Body of pancreas (tissue), 4 donors: ENCODE results near the gene COTL1. TPM values are rescaled to one million over a fixed set of nuclear protein-coding genes. Genes with fewer than 3 reads are reported as not detected.
A peak's percentile ranks its signal among the peaks of the same experiment; 100 is the strongest.
"Not testable (repeated sequence)": the region's sequence is repeated elsewhere in the genome, so short reads cannot be mapped to it uniquely, and the experiment has no call there.

Experiments
- ATAC-seq: fragments of 150-250 bp; one replicate; pipeline ENCODE4 v1.9.1; 2016
- DNase-seq, 4 donors: peaks; one replicate each; pipeline ENCODE4 v3.0.0-alpha.2; 2019
- H3K27ac ChIP-seq, 4 donors: fragments of 200-600 bp; sonication (generic); 1 replicate in 3 of 4; 2 replicates in 1 of 4; pipeline versions ENCODE4 v1.5.1 to v1.6.1; 2016 to 2019; ENCODE audit warnings: mild to moderate bottlenecking in 1 of 4, mixed read lengths in 1 of 4, moderate library complexity in 1 of 4
- H3K27me3 ChIP-seq, 2 donors: fragments of 200-600 bp; sonication (generic); one replicate each; pipeline ENCODE4 v1.6.0; 2016; ENCODE audit warnings: mild to moderate bottlenecking in 1 of 2
- H3K36me3 ChIP-seq, 2 donors: fragments of 200-600 bp; sonication (generic); replicated peaks in 1 of 2; 2 replicates each; pipeline ENCODE4 v1.5.1; 2016; ENCODE audit warnings: low read depth in 2 of 2; ENCODE audit not compliant: insufficient read depth in 1 of 2
- H3K4me1 ChIP-seq: fragments of 200-600 bp; sonication (generic); one replicate; pipeline ENCODE4 v1.6.0; 2016
- H3K4me3 ChIP-seq, 2 donors: fragments of 200-600 bp; sonication (generic); 1 replicate in 1 of 2; 2 replicates in 1 of 2; pipeline ENCODE4 v1.5.1; 2016 to 2019
- H3K9me3 ChIP-seq, 3 donors: fragments of 200-600 bp; sonication (generic); 1 replicate in 2 of 3; 2 replicates in 1 of 3; pipeline ENCODE4 v1.5.1; 2016
- POLR2A ChIP-seq, 3 donors: fragments of 450-650 bp; IDR thresholded peaks; one replicate each; pipeline ENCODE4 v1.6.1; 2016; ENCODE audit warnings: antibody characterized with exemption in 3 of 3, mild to moderate bottlenecking in 2 of 3
- WGBS, 2 donors: methylation state at CpG; one replicate each; pipeline ENCODE4 v1.1.5; 2017; 5-methylcytosine and 5-hydroxymethylcytosine counted together
- intact Hi-C: fragments of 100-400 bp; cut with DNase I; formaldehyde crosslinking; loops from one replicate; pipeline ENCODE4 v1.15.1; 2023
- total RNA-seq, 2 donors: library from RNA; depleted of rRNA; stranded (reverse); fragments of >200 nt; gene quantifications; one replicate each; pipeline ENCODE4 v1.1.0, GENCODE V29; 2016
- TF ChIP-seq, protein P1 (sequence below), 7 experiments: fragments of 450-650 bp in 4 of 7; fragments of 200-600 bp in 3 of 7; sonication (generic) in 3 of 7; IDR thresholded peaks; one replicate each; pipeline ENCODE4 v1.5.1; 2016 to 2019; ENCODE audit warnings: antibody characterized with exemption in 7 of 7

COTL1 gene
- total RNA-seq, 2 donors from 2014 or later, result 19.7 to 20.4 TPM

DNA sequence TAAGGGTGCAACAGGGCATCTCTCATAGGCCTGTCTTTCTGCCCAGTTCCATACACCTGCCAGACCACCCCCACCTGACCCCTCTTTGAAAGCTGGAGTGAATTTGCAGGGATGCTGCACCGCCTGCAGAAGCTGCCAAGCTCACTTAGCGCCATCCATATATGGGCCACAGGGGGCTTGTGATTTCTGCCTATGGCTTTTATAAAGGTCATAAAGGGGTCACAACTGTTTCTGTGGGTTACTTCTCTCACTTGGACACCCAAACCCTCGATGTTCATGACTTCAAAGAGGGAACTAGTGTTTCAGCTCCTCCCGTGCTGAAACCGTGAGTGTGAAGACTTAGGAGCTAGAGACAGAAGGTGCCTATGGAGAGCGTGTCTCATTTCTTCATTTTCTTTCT, 89.6 kb downstream of the COTL1 start:
- WGBS, 2 donors, result 89 to 95% methylated on average over 6 of the region's 6 CpGs
- Histone ChIP-seq H3K27me3 (no peaks in the 10 kb centered on the region), H3K27ac (no peak overlapping the region), H3K9me3 (no peaks in the 10 kb centered on the region), H3K4me1 (peaks cover 28% of the 10 kb centered on the region), H3K4me3 (no peak overlapping the region), H3K36me3 (no peaks in the 10 kb centered on the region)
- TF ChIP-seq, protein P1, sequence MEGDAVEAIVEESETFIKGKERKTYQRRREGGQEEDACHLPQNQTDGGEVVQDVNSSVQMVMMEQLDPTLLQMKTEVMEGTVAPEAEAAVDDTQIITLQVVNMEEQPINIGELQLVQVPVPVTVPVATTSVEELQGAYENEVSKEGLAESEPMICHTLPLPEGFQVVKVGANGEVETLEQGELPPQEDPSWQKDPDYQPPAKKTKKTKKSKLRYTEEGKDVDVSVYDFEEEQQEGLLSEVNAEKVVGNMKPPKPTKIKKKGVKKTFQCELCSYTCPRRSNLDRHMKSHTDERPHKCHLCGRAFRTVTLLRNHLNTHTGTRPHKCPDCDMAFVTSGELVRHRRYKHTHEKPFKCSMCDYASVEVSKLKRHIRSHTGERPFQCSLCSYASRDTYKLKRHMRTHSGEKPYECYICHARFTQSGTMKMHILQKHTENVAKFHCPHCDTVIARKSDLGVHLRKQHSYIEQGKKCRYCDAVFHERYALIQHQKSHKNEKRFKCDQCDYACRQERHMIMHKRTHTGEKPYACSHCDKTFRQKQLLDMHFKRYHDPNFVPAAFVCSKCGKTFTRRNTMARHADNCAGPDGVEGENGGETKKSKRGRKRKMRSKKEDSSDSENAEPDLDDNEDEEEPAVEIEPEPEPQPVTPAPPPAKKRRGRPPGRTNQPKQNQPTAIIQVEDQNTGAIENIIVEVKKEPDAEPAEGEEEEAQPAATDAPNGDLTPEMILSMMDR (IDR thresholded peaks at IDR 0.05), result no peak
- TF ChIP-seq POLR2A (IDR thresholded peaks at IDR 0.05), result no peak
- DNase-seq (no peak), ATAC-seq (no peak)
- intact Hi-C loops, result no loop called here

DNA sequence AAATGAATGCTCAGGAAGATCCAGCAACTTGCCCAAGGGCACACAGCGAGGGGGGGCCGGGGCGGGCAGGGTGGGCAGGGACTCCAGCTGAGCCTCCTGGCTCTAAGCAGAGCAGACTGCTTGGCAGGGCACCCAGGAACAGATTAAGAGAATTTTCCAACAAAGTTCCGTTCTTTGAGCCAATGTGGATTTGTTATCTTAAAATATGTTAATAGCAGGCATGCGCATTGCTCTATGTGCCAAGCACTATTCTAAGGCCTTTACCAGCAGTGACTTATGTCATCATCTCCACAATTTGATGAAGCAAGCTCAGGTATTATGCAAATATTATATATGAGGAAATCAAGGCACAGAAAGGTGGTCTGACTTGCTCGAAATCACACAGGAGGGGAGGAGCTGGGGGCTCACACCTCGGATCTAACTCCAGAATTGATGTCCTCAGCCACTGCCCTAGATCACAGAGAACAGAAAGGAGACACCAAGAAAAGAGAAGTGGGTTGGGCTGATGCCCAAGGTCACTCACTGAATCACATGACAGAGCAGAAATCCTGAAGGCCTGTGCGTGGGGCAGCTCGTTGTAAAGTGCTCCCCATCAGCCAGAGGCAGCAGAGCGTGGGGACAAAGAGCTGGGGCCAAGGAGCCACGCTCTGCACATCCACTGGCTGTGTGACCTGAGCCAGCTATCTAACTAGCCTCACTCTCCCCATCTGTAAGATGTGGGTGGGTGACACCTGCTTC, 90.2 kb downstream of the COTL1 start:
- H3K4me3 ChIP-seq, result no peak overlapping the region
- H3K27ac ChIP-seq, result peak overlapping the region in 2 of 4 donors; percentile 27 to 34
- intact Hi-C loops, result no loop called here
- WGBS, 2 donors, result 34 to 48% methylated on average over 11 of the region's 11 CpGs
- peaks cover 28% of the 10 kb centered on the region for H3K4me1 ChIP-seq
- DNase-seq (peak in 1 of 4 donors; percentile 36), ATAC-seq (peak; percentile 16)
- no peaks in the 10 kb centered on the region for H3K36me3 ChIP-seq
- no peaks in the 10 kb centered on the region for H3K9me3 ChIP-seq
- TF ChIP-seq, protein P1 (IDR thresholded peaks at IDR 0.05), result no peak
- no peak for TF ChIP-seq POLR2A (IDR thresholded peaks at IDR 0.05)
- no peaks in the 10 kb centered on the region for H3K27me3 ChIP-seq

DNA sequence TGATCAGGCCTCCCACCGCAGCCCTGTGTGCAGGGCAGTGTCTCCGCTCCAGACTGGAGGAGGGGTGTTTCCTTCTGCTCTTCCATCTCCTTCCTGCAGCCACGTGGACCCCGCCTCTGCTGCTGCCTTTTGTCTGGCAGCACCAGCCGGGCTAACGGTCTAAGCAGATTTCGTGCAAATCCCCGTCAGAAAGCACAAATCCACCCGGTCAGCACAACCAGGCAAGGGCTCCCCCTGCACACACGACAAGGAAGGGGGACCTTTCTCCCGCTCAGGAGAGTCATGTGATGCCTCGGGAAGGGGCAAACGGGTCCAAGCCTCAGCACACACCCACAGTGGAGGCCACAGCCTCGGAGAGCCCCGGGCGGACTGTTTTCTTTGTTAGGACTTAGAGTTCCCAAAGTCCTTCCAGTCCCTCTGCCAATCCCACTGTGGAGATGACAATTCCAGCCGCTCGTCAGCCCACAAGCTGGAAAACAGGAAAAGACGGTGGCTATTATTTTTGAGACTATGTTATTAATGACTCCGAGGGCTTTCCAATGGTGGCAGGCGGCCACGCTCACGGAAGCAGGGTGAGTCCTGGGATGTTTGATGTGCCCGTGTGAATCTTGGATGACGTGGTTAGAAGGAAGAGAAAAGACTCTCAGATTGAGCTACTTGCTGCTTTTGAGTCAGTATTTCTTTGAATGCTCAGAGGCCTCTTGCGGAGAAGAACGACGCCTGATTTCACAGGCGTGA, 90.9 kb downstream of the COTL1 start:
- peak; percentile 34 for ATAC-seq
- Histone ChIP-seq H3K9me3 (no peaks in the 10 kb centered on the region), H3K36me3 (no peaks in the 10 kb centered on the region), H3K4me3 (no peak overlapping the region), H3K27ac (peak overlapping the region in 2 of 4 donors; percentile 27 to 34), H3K27me3 (no peaks in the 10 kb centered on the region), H3K4me1 (peaks cover 21% of the 10 kb centered on the region)
- intact Hi-C loops, result no loop called here
- WGBS, 2 donors, result 46 to 55% methylated on average over 22 to 29 of the region's 29 CpGs
- TF ChIP-seq POLR2A (IDR thresholded peaks at IDR 0.05), result no peak
- TF ChIP-seq, protein P1 (IDR thresholded peaks at IDR 0.05), result no peak
- no peak for DNase-seq

DNA sequence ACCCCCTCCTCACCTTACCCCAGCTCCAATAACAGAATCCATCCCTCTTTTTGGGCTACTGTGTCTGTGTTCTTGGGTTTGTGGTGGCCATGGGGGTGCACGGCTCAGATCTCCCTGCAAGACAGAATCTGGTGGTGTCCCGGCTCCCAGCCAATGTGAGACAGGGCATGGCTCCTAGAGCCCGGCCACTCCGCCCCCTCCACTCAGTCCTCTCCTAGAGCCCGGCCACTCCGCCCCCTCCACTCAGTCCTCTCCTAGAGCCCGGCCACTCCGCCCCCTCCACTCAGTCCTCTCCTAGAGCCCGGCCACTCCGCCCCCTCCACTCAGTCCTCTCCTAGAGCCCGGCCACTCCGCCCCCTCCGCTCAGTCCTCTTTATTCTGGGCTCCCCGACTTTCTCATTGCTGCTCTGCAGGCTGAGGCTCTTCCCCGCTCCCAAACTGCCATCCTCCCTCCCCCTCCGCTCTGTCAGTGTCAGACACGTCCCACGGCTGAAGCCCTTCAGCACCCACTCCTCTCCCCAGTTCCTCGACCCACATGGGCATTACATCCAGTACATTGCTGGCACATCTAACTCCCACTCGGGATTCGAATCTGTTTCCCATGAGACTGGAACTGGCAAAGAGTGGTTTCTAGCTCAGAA, 92.8 kb downstream of the COTL1 start:
- DNase-seq, H3K27me3 ChIP-seq, ATAC-seq, intact Hi-C loops, H3K27ac ChIP-seq, H3K9me3 ChIP-seq, H3K36me3 ChIP-seq, H3K4me3 ChIP-seq: not testable (repeated sequence)
- 63% methylated on average over 19 to 21 of the region's 21 CpGs for WGBS, 2 donors
- H3K4me1 ChIP-seq, result peaks cover 14% of the 10 kb centered on the region

DNA sequence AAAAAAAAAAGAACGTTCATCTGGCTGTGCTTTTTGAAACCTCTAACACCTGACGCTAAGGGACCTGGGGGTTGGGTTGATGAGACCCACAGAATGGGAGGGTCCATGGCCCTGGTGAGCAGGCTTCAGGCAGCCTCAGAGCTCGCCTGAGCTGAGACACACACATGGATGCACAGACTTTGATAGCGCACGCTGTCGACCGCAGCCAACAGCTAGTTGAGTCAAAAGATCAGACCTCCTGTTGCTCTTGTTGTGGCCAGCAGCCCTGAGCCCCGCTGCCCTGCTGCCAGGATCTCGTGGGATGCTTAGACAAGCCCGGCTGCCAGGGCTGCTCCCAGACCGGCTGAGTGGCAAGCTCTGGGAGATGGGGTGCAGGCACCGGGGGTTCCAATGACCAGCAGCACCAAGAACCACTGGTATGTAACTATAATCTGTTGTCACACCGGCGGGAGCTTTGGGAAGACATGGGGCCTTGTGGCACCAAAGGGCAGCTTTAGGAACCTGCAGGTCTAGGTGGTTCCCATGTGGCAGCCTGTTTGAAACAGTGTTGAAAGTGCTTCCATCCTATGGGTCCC, 93.4 kb downstream of the COTL1 start:
- intact Hi-C loops, result no loop called here
- no peak for DNase-seq
- no peak for TF ChIP-seq POLR2A (IDR thresholded peaks at IDR 0.05)
- TF ChIP-seq, protein P1 (IDR thresholded peaks at IDR 0.05), result no peak

More for the DNA sequence above, 93.4 kb downstream of the COTL1 start:
- ATAC-seq, result no peak
- H3K27me3 ChIP-seq, result no peaks in the 10 kb centered on the region
- H3K4me3 ChIP-seq, result no peak overlapping the region
- no peak overlapping the region for H3K27ac ChIP-seq
- H3K4me1 ChIP-seq, result peaks cover 14% of the 10 kb centered on the region
- no peaks in the 10 kb centered on the region for H3K36me3 ChIP-seq
- H3K9me3 ChIP-seq, result no peaks in the 10 kb centered on the region
- WGBS, 2 donors, result 87 to 89% methylated on average over 11 to 12 of the region's 14 CpGs
